ENCODE measurements around the gene CARM1. TPM values are rescaled to one million over a fixed set of nuclear protein-coding genes. Genes with fewer than 3 reads are reported as not detected.
A peak's percentile ranks its signal among the peaks of the same experiment; 100 is the strongest.
"Not testable (repeated sequence)": the region's sequence is repeated elsewhere in the genome, so short reads cannot be mapped to it uniquely, and the experiment has no call there.

The CARM1 gene
- total and polyA plus RNA-seq, 8 donors: 5.2 to 21.0 (median 16.9) TPM

DNA sequence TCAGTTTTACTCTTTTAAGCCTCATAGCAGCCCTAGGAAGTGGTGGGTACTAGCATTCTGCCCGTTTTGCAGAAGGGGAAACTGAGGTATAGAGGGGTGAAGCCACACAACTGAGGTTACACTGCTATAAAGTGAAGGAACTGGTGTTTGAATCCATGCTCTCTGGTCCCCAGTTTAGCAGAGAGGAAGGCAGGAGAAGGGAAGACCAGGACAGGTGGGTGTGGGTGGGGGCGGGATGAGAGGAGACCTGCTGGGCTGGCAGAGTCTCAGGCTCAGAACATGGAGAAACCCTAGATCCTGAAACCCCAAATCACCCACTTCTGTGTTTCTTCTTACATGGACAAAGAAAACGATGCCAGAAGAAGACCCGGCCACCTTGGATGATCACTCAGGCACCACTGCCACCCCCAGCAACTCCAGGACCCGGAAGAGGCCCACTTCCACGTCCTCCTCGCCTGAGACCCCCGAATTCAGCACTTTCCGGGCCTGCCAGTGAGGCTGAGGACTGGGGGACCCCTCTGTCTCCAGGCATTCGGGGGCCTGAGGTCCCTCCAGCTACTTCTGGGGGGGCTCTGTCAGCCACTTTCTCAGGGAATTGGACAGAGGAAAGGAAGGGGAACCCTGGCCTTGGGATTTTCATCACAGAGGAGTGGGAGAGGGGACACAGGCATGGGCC lies 2.3 kb upstream of the CARM1 start:
- DNase-seq: no peak
- intact Hi-C loops (cut with DNase I; ENCODE audit: low total_unique reads): no loop called here

GRCh38 chr19:10869872-10870311 lies 1.5 kb upstream of the CARM1 start:
- not testable (repeated sequence) for H3K4me3 ChIP-seq, H3K36me3 ChIP-seq, H3K27me3 ChIP-seq, H3K9me3 ChIP-seq
- intact Hi-C loops (cut with DNase I; ENCODE audit: low total_unique reads): loop anchor here (10.0 kb wide), 1 partner anchor 55 kb away; the partner anchor contains the start of genes TIMM29 and YIPF2
- 91 to 96% (median 92%) methylated on average over 11 of the region's 11 CpGs for WGBS, 5 donors
- DNase-seq: peak in 1 of 2 donors; percentile 35
- peaks cover 8 to 30% (median 28%) of the 10 kb centered on the region in 4 donors for H3K4me1 ChIP-seq
- peak overlapping the region in 2 of 5 donors; percentile 80 to 82 for H3K27ac ChIP-seq

More for the DNA sequence above, 2.3 kb upstream of the CARM1 start:
- Histone ChIP-seq H3K27ac (no peak overlapping the region), H3K9me3 (no peaks in the 10 kb centered on the region), H3K36me3 (no peaks in the 10 kb centered on the region), H3K4me1 (peaks cover 16 to 37% (median 29%) of the 10 kb centered on the region in 4 donors), H3K4me3 (no peak overlapping the region), H3K27me3 (no peaks in the 10 kb centered on the region)
- WGBS, 5 donors: 86 to 95% (median 88%) methylated on average over 10 of the region's 10 CpGs
- TF ChIP-seq POLR2AphosphoS5 (IDR thresholded peaks at IDR 0.05) (no peak), CTCF (IDR thresholded peaks at IDR 0.05) (no peak), EP300 (IDR thresholded peaks at IDR 0.05) (no peak), POLR2A (IDR thresholded peaks at IDR 0.05) (no peak)

GRCh38 chr19:10870501-10870954 lies 825 bp upstream of the CARM1 start:
- no peaks in the 10 kb centered on the region for H3K9me3 ChIP-seq
- no peaks in the 10 kb centered on the region for H3K36me3 ChIP-seq
- no peak for DNase-seq
- peaks cover 8 to 32% (median 31%) of the 10 kb centered on the region in 4 donors for H3K4me1 ChIP-seq
- WGBS, 5 donors: 1 to 3% (median 2%) methylated on average over 16 to 22 of the region's 22 CpGs
- H3K27me3 ChIP-seq: no peaks in the 10 kb centered on the region
- peak overlapping the region; percentile 43 to 51 (median 46) for H3K4me3 ChIP-seq
- H3K27ac ChIP-seq: peak overlapping the region; percentile 80 to 86 (median 82)
- TF ChIP-seq POLR2A (IDR thresholded peaks at IDR 0.05) (no peak), CTCF (IDR thresholded peaks at IDR 0.05) (no peak), POLR2AphosphoS5 (IDR thresholded peaks at IDR 0.05) (no peak), EP300 (IDR thresholded peaks at IDR 0.05) (no peak)
- intact Hi-C loops (cut with DNase I; ENCODE audit: low total_unique reads): loop anchor here (10.0 kb wide), 1 partner anchor 54 kb away; the partner anchor contains the start of genes TIMM29 and YIPF2

DNA sequence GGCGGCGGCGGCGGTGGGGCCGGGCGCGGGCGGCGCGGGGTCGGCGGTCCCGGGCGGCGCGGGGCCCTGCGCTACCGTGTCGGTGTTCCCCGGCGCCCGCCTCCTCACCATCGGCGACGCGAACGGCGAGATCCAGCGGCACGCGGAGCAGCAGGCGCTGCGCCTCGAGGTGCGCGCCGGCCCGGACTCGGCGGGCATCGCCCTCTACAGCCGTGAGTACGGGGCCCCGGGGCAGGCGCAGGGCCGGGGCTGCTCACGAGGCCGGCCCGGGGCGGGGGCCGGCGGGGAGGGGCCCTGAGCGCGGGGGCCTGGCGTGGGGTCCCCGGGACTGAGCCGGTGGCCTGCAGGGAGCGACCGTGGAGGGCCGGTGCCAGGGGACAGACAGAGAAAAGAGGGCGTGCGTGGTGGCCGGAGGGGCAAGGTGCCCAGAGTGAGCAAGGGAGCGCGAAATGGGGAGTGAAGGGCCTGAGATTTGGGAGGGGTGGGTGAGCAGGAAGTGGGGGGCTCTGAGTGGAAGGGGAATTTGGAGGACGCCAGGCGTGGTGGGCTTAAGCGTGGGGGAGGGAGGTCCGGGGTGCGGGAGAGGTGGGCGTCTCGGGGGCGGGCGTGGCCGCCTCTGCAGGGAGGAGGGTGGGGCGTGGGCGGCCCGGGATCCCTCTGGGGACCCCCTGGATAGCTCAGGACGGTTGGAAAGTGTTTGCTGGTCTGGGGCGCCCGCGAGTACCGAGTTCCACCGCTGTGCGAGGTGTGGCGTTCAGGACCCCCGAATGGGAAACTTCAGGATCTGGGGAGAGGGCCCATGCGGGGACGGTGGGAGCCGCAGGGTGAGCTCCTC lies 575 bp downstream of the CARM1 start:
- peak; percentile 41 to 74 for DNase-seq
- WGBS, 5 donors: 0 to 1% (median 1%) methylated on average over 37 to 84 of the region's 90 CpGs
- peak overlapping the region; percentile 64 to 91 (median 83) for H3K27ac ChIP-seq
- intact Hi-C loops (cut with DNase I; ENCODE audit: low total_unique reads): loop anchor here (10.0 kb wide), 1 partner anchor 53 kb away; the partner anchor contains the start of genes TIMM29 and YIPF2
- H3K27me3 ChIP-seq: no peaks in the 10 kb centered on the region
- no peaks in the 10 kb centered on the region for H3K9me3 ChIP-seq
- no peak for TF ChIP-seq POLR2A (IDR thresholded peaks at IDR 0.05)
- H3K4me3 ChIP-seq: peak overlapping the region; percentile 83 to 89 (median 86)
- peaks cover 12 to 46% (median 44%) of the 10 kb centered on the region in 4 donors for H3K4me1 ChIP-seq
- no peaks in the 10 kb centered on the region for H3K36me3 ChIP-seq

GRCh38 chr19:10872546-10873107 lies 1.3 kb downstream of the CARM1 start:
- intact Hi-C loops (cut with DNase I; ENCODE audit: low total_unique reads): loop anchor here (10.0 kb wide), 1 partner anchor 52 kb away; the partner anchor contains the start of genes TIMM29 and YIPF2
- Histone ChIP-seq H3K27me3 (no peaks in the 10 kb centered on the region), H3K4me3 (peak overlapping the region; percentile 83 to 89 (median 86)), H3K27ac (peak overlapping the region; percentile 64 to 91 (median 83)), H3K9me3 (no peaks in the 10 kb centered on the region), H3K4me1 (peaks cover 12 to 53% (median 50%) of the 10 kb centered on the region in 4 donors), H3K36me3 (no peaks in the 10 kb centered on the region)
- peak in 1 of 2 donors; percentile 30 for DNase-seq
- 8 to 12% (median 9%) methylated on average over 16 of the region's 16 CpGs for WGBS, 5 donors
- TF ChIP-seq CTCF (IDR thresholded peaks at IDR 0.05): no peak
- no peak for TF ChIP-seq POLR2AphosphoS5 (IDR thresholded peaks at IDR 0.05)
- no peak for TF ChIP-seq EP300 (IDR thresholded peaks at IDR 0.05)
- no peak for TF ChIP-seq POLR2A (IDR thresholded peaks at IDR 0.05)

Data from stomach (tissue), 9 donors.